Stimulated activated CD4-positive, alpha-beta T cell treated with anti-CD3 and anti-CD28 coated beads, Interleukin-15, amount 100 ng/mL, for 48 hours (primary cell): ENCODE measurements around the gene SARNP.

Source experiments
- DNase-seq, 2 donors: peaks; one replicate each; pipeline ENCODE4 v3.0.0-alpha.2; 2020; ENCODE audit warnings: low read depth in 2 of 2

SARNP gene

GRCh38 chr12:55724226-55724939 is 93.1 kb downstream of the SARNP start:
- DNase-seq = peak in 1 of 2 donors; percentile 55

- no peak for DNase-seq
Measured at GRCh38 chr12:55723516-55724225, 93.9 kb downstream of the SARNP start.

- DNase-seq = no peak
Measured at GRCh38 chr12:55722948-55723347, 94.6 kb downstream of the SARNP start.

GRCh38 chr12:55721601-55722213 is 95.8 kb downstream of the SARNP start:
- no peak for DNase-seq

- DNase-seq = no peak
Measured at GRCh38 chr12:55720894-55721444, 96.6 kb downstream of the SARNP start.

- DNase-seq = no peak
Measured at GRCh38 chr12:55720071-55720564, 97.4 kb downstream of the SARNP start, which contains the start of gene RDH5. Gene RDH5 (plus strand): TSS chr12:55720393. CDS start chr12:55721185, 792 bp downstream.

- no peak for DNase-seq
Measured at GRCh38 chr12:55719371-55719770, 98.2 kb downstream of the SARNP start.

- DNase-seq = no peak
Measured at GRCh38 chr12:55718624-55719275, 98.8 kb downstream of the SARNP start.

- DNase-seq = no peak
Measured at GRCh38 chr12:55718015-55718414, 99.5 kb downstream of the SARNP start.

- DNase-seq = no peak
Measured at GRCh38 chr12:55717011-55718007, 100.2 kb downstream of the SARNP start.

- DNase-seq = no peak
Measured at GRCh38 chr12:55716582-55716957, 101.0 kb downstream of the SARNP start.

GRCh38 chr12:55715833-55716581 is 101.5 kb downstream of the SARNP start, which contains the start of gene BLOC1S1:
Gene BLOC1S1 (plus strand): TSS chr12:55716046. CDS start chr12:55716052, 6 bp downstream.
- DNase-seq = peak; percentile 88 to 95

GRCh38 chr12:55715169-55715764 is 102.3 kb downstream of the SARNP start:
- no peak for DNase-seq

GRCh38 chr12:55713721-55714120 is 103.8 kb downstream of the SARNP start:
- no peak for DNase-seq

- no peak for DNase-seq
Measured at GRCh38 chr12:55712700-55713415, 104.7 kb downstream of the SARNP start.

- no peak for DNase-seq
Measured at GRCh38 chr12:55711786-55712553, 105.6 kb downstream of the SARNP start.

- DNase-seq = no peak
Measured at GRCh38 chr12:55708695-55709233, 108.8 kb downstream of the SARNP start.
